Tibial nerve (tissue), 4 donors: Measurements from ENCODE around the gene AAMP. TPM values are rescaled to one million over a fixed set of nuclear protein-coding genes. Genes with fewer than 3 reads are reported as not detected.
"Not testable (repeated sequence)": the region's sequence is repeated elsewhere in the genome, so short reads cannot be mapped to it uniquely, and the experiment has no call there.

ENCODE experiments used
- DNase-seq, 2 donors: peaks; one replicate each; pipeline ENCODE4 v3.0.0-alpha.2; 2019; ENCODE audit warnings: low spot score in 2 of 2
- H3K27ac ChIP-seq, 4 donors: fragments of 200-600 bp; sonication (generic) in 3 of 4; one replicate each; pipeline ENCODE4 v1.5.1; 2017 to 2019; ENCODE audit warnings: mild to moderate bottlenecking in 1 of 4
- H3K27me3 ChIP-seq, 2 donors: fragments of 200-600 bp; sonication (generic) in 1 of 2; one replicate each; pipeline versions ENCODE4 v1.5.1 to v1.6.0; 2017 to 2019
- H3K36me3 ChIP-seq, 3 donors: fragments of 200-600 bp; sonication (generic); one replicate each; pipeline ENCODE4 v1.5.1; 2018 to 2019
- H3K4me1 ChIP-seq, 4 donors: fragments of 200-600 bp; sonication (generic) in 3 of 4; one replicate each; pipeline ENCODE4 v1.5.1; 2017 to 2019
- H3K4me3 ChIP-seq, 4 donors: fragments of 200-600 bp; sonication (generic) in 3 of 4; one replicate each; pipeline ENCODE4 v1.5.1; 2017 to 2019; ENCODE audit warnings: mild to moderate bottlenecking in 1 of 4, moderate library complexity in 1 of 4
- H3K9me3 ChIP-seq, 4 donors: fragments of 200-600 bp; sonication (generic) in 3 of 4; one replicate each; pipeline ENCODE4 v1.5.1; 2017 to 2019
- EP300 ChIP-seq, 2 donors: sonication (generic); formaldehyde crosslinking; IDR thresholded peaks; one replicate each; pipeline ENCODE4 v1.6.1; 2017; ENCODE audit warnings: antibody characterized with exemption in 2 of 2, mild to moderate bottlenecking in 1 of 2
- POLR2A ChIP-seq, 2 donors: fragments of 450-650 bp; IDR thresholded peaks; one replicate each; pipeline ENCODE4 v1.6.1; 2017; ENCODE audit warnings: antibody characterized with exemption in 2 of 2, mild to moderate bottlenecking in 2 of 2, moderate library complexity in 2 of 2
- WGBS, 2 donors: methylation state at CpG; one replicate each; pipeline ENCODE4 v1.1.5; 2018; 5-methylcytosine and 5-hydroxymethylcytosine counted together
- total RNA-seq, 4 donors: library from RNA; depleted of rRNA; stranded (reverse); fragments of >200 nt; gene quantifications; one replicate each; pipeline ENCODE4 v1.1.0, GENCODE V29; 2016
- TF ChIP-seq, protein P1 (sequence below), 5 experiments: fragments of 200-600 bp in 3 of 5; fragments of 450-650 bp in 2 of 5; sonication (generic) in 3 of 5; IDR thresholded peaks; one replicate each; pipeline ENCODE4 v1.5.1; 2016 to 2019; ENCODE audit warnings: antibody characterized with exemption in 5 of 5, mild to moderate bottlenecking in 3 of 5, moderate library complexity in 2 of 5

Gene AAMP
- total RNA-seq, 4 donors from 2014 or later, result 111 to 179 (median 143) TPM

DNA sequence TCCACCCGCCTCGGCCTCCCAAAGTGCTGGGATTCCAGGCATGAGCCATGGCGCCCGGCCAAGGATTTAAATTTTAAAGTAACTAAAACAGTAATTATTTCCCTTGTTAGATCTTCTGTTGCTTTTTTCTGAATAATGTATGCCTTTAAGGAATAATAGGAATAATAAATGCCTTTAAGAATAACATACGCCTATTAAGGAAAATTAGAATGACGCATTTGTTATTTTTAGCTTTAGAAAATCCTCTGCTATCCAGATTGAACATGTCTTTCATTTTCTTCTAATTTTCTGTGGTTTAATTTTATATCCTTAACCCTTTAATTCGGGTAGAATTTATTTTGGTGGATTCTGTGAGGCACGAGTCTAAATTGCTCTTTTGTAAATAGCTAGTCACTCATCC lies 45.5 kb upstream of the AAMP start:
- no peak for DNase-seq
- Histone ChIP-seq H3K9me3 (no peaks in the 10 kb centered on the region), H3K4me3 (no peak overlapping the region), H3K36me3 (no peaks in the 10 kb centered on the region), H3K27me3 (no peaks in the 10 kb centered on the region), H3K4me1 (no peaks in the 10 kb centered on the region), H3K27ac (no peak overlapping the region)
- no peak for TF ChIP-seq POLR2A (IDR thresholded peaks at IDR 0.05)
- TF ChIP-seq EP300 (IDR thresholded peaks at IDR 0.05), result no peak
- TF ChIP-seq, protein P1, sequence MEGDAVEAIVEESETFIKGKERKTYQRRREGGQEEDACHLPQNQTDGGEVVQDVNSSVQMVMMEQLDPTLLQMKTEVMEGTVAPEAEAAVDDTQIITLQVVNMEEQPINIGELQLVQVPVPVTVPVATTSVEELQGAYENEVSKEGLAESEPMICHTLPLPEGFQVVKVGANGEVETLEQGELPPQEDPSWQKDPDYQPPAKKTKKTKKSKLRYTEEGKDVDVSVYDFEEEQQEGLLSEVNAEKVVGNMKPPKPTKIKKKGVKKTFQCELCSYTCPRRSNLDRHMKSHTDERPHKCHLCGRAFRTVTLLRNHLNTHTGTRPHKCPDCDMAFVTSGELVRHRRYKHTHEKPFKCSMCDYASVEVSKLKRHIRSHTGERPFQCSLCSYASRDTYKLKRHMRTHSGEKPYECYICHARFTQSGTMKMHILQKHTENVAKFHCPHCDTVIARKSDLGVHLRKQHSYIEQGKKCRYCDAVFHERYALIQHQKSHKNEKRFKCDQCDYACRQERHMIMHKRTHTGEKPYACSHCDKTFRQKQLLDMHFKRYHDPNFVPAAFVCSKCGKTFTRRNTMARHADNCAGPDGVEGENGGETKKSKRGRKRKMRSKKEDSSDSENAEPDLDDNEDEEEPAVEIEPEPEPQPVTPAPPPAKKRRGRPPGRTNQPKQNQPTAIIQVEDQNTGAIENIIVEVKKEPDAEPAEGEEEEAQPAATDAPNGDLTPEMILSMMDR (IDR thresholded peaks at IDR 0.05), result no peak
- 79% methylated on average over 8 of the region's 8 CpGs for WGBS, 2 donors

DNA sequence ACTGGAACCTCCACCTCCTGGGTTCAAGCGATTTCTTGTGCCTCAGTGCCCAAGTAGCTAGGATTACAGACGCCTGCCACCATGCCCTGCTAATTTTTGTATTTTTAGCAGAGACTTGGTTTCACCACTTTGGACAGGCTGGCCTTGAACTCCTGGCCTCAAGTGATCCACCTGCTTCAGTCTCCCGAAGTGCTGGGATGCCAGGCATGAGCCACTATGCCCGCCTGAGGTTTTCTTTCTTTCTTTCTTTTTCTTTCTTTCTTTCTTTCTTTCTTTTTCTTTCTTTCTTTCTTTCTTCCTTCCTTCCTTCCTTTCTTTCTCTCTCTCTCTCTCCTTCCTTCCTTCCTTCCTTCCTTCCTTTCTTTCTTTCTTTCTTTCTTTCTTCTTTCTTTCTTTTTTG lies 44.8 kb upstream of the AAMP start:
- WGBS, 2 donors, result 88 to 95% methylated on average over 4 of the region's 4 CpGs
- H3K36me3 ChIP-seq, H3K9me3 ChIP-seq, H3K4me1 ChIP-seq, H3K27ac ChIP-seq, DNase-seq, H3K27me3 ChIP-seq, H3K4me3 ChIP-seq: not testable (repeated sequence)

DNA sequence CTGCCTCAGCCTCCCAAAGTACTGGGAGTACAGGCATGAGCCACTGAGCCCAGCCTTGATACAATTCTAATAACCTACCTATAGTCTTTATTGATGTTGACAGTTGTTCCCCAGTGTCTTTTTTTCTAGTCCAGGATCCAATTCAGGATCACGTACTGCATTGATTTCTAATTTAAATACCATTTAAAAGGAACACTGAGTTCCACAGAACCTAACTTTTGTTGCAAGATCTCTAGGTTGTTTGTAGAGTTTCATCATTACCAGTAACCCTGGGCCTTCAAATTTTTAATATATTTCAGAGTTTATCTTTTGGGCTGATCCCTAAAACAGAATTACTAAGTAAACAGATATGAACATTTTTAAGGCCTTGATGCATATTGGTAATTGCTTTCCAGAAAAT lies 43.4 kb upstream of the AAMP start:
- WGBS, 2 donors, result 78 to 94% methylated on average over 1 of the region's 1 CpG
- Histone ChIP-seq H3K4me3 (no peak overlapping the region), H3K27ac (no peak overlapping the region), H3K4me1 (no peaks in the 10 kb centered on the region), H3K36me3 (no peaks in the 10 kb centered on the region), H3K27me3 (no peaks in the 10 kb centered on the region), H3K9me3 (no peaks in the 10 kb centered on the region)
- no peak for DNase-seq
- no peak for TF ChIP-seq EP300 (IDR thresholded peaks at IDR 0.05)
- TF ChIP-seq, protein P1 (IDR thresholded peaks at IDR 0.05), result no peak

DNA sequence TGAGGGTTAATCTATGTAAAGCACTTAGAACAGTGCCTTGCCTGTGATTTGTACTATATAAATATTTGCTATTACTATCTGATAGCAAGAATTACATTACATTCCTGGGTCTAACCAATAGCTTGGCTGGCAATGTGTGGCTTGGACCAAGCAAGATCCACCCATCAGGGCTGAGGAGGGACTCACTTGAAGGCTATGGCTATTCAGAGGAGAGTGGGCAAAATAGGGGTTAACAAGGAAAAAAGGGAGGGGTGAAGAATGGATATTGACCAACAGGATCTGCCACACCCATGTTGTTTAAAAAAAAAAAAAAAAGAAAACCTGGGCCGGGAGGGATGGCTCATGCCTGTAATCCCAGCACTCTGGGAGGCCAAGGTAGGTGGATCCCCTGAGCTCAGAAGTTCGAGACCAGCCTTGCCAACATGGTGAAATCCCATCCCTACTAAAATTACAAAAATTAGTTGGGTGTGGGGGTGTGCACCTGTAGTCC lies 42.4 kb upstream of the AAMP start:
- H3K9me3 ChIP-seq, result no peaks in the 10 kb centered on the region
- H3K27ac ChIP-seq, result no peak overlapping the region
- WGBS, 2 donors, result 58 to 64% methylated on average over 2 of the region's 2 CpGs
- TF ChIP-seq POLR2A (IDR thresholded peaks at IDR 0.05), result no peak
- TF ChIP-seq EP300 (IDR thresholded peaks at IDR 0.05), result no peak
- TF ChIP-seq, protein P1 (IDR thresholded peaks at IDR 0.05), result no peak
- H3K27me3 ChIP-seq, result no peaks in the 10 kb centered on the region
- no peaks in the 10 kb centered on the region for H3K4me1 ChIP-seq
- no peaks in the 10 kb centered on the region for H3K36me3 ChIP-seq
- no peak overlapping the region for H3K4me3 ChIP-seq
- no peak for DNase-seq

- H3K4me3 ChIP-seq, H3K9me3 ChIP-seq, H3K36me3 ChIP-seq, H3K27ac ChIP-seq, DNase-seq, H3K27me3 ChIP-seq, H3K4me1 ChIP-seq: not testable (repeated sequence)
- 54 to 66% methylated on average over 11 of the region's 11 CpGs for WGBS, 2 donors
Measured at GRCh38 chr2:218311541-218312266, 41.8 kb upstream of the AAMP start.

- H3K27ac ChIP-seq, result no peak overlapping the region
- WGBS, 2 donors, result 87 to 88% methylated on average over 11 of the region's 11 CpGs
- no peaks in the 10 kb centered on the region for H3K4me1 ChIP-seq
- no peaks in the 10 kb centered on the region for H3K27me3 ChIP-seq
- no peak for DNase-seq
- H3K9me3 ChIP-seq, result no peaks in the 10 kb centered on the region
- H3K36me3 ChIP-seq, result no peaks in the 10 kb centered on the region
- TF ChIP-seq POLR2A (IDR thresholded peaks at IDR 0.05) (no peak), EP300 (IDR thresholded peaks at IDR 0.05) (no peak)
- TF ChIP-seq, protein P1 (IDR thresholded peaks at IDR 0.05), result no peak
- no peak overlapping the region for H3K4me3 ChIP-seq
Measured at GRCh38 chr2:218310853-218311540, 41.1 kb upstream of the AAMP start.
